HG02970 (cell line): ENCODE results near the gene ANP32B.
A peak's percentile ranks its signal among the peaks of the same experiment; 100 is the strongest.
"Not testable (repeated sequence)": the region's sequence is repeated elsewhere in the genome, so short reads cannot be mapped to it uniquely, and the experiment has no call there.

ENCODE experiments used
- ATAC-seq: cut with Tn5 transposase; IDR thresholded peaks from one replicate; pipeline ENCODE4 v1.9.1; 2021; ENCODE audit warnings: mild to moderate bottlenecking, moderate library complexity, moderate number of reproducible peaks; ENCODE audit not compliant: unreplicated experiment, low FRiP score

ANP32B gene

GRCh38 chr9:97962575-97962974 is 20.6 kb upstream of the ANP32B start:
- no peak for ATAC-seq

DNA sequence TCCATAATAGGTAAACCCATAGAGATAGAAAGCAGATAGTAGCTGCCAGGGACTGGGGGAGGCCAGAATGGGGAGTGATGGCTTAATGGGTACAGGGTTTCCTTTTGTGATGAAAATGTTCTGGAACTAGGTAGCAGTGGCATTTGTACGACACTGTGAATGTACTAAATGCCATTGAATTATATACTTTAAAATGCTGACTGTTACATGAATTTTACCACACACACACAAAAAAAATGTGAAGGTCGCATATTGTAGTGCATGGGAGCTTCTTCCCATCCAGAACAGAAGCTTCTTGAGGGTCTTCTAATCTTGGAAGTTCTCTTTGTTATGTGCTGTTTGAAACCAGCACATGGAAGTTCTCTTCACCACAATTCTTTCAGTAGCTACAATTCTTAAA is 19.9 kb upstream of the ANP32B start:
- ATAC-seq, result no peak

- no peak for ATAC-seq
These were observed 18.2 kb upstream of the ANP32B start for GRCh38 chr9:97964901-97965300.

DNA sequence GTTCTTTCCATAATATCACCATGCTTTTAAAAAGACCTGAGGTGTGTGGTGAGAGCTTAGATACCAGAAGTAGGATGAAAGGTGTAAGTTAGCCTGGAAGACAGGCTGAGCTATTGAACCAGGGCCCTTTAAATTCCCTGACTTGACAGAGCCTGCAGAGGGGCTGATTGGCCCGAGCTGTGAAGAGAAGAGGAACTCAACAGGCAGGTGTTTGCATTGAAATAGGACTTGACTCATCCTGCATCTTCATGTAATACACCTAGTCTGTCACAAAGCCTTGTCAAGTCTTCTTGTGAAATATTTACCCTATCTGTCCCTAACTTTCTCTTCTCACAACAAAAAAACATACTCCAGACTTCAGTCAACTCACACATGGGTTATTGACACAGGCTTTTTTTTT is 16.6 kb upstream of the ANP32B start:
- no peak for ATAC-seq

GRCh38 chr9:97969014-97969413 is 14.1 kb upstream of the ANP32B start:
- ATAC-seq, result no peak

DNA sequence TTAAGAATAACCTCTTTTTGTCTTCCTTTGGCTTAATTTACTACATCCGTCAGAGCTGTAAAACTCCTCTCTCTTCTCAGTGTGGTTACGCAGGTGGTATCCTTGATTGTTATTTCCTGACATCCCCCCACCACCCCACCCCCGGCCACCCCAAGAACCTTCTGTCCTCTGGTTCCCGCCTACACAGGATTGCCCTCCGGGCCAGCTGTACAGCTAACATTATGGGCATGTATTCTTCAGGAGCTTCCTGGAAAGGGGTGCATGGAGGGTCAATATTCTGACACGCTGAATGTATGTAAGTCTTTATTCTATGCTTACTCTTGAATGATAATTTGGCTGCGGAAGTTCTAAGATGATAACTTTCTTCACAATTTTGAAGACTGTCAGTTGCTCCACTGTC is 13.0 kb upstream of the ANP32B start:
- ATAC-seq, result no peak

DNA sequence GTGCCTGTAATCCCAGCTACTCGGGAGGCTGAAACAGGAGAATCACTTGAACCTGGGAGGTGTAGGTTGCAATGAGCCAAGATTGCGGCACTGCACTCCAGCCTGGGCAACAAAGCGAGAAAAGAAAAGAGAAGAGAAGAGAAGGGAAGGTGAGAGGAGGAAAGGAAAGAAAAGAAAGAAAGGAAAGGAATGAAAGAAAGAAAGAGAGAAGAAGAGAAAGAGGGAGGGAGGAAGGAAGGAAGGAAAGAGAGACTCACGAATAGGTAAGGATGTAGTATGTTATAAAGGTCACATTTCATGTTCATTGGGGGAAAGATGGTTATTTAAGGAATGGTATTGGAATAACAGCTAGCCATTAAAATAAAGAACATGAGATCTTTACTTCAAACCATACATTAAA is 10.4 kb upstream of the ANP32B start:
- no peak for ATAC-seq

GRCh38 chr9:97975376-97975775 is 7.8 kb upstream of the ANP32B start:
- ATAC-seq, result no peak

- ATAC-seq, result not testable (repeated sequence)
These were observed 6.5 kb upstream of the ANP32B start for GRCh38 chr9:97976633-97977032.

DNA sequence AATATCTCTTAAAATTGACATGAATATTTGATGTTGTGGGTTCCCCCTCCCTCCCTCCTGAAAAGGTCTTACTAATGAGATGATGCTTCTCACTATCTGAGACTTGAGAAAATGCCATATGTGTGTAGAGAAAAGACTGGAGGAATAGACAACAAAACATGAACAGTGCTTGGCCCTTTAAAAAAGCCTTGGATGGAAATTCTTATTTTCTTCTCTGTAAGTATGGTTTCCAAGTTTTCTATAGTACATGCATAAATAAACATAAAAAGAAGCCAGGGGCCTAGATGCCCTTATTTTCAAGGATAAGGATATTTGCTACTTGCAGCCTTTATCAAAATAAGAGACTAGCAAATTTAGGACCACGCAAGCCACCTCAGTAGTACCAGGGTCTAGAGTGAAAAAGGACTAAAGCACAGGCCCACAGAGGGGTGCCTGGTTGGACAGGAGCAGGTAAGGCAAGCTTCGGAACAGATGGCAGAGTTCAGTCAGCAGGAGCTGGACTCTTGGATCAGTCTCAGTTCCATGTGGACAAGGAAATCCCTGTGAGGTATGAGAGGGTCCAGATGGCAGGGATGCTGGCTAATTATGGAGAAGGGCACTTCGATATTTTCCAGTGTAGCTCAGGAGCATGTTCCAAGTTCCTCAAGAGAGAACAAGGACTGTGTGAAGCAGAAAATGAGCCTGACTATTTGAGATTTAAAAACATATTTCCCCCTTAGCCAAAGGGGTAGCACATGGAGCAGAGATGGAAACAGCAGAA is 4.6 kb upstream of the ANP32B start:
- ATAC-seq, result no peak

- no peak for ATAC-seq
These were observed 3.2 kb upstream of the ANP32B start for GRCh38 chr9:97979788-97980478.

- no peak for ATAC-seq
These were observed 2.7 kb upstream of the ANP32B start for GRCh38 chr9:97980479-97980803.

GRCh38 chr9:97980918-97981845 is 2.0 kb upstream of the ANP32B start:
- no peak for ATAC-seq

GRCh38 chr9:97981846-97982682 is 1.1 kb upstream of the ANP32B start:
- no peak for ATAC-seq

GRCh38 chr9:97983589-97984187 is 547 bp downstream of the ANP32B start:
- ATAC-seq, result peak; percentile 6

- peak; percentile 30 for ATAC-seq
These were observed 1.3 kb downstream of the ANP32B start for GRCh38 chr9:97984188-97985057.

GRCh38 chr9:97985058-97985861 is 2.1 kb downstream of the ANP32B start:
- no peak for ATAC-seq

DNA sequence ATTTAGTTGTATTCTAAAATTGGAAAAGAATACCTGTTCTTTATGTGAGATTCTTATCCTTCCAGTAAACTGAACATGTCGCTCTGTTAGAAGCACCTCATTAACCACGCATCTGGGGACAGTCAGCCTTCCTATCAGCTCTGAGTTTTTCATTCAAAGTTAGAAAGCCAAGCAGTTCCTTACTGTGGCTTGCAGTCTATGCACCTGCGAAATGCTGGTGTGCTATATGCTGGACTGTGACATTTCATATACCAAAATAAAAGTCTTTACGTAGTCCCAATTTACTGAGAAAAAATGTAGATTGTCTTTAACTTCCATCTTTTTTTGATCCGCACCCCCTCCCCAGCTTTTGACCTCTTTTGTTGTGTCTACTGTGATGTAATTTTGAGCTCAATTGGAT is 4.3 kb downstream of the ANP32B start:
- no peak for ATAC-seq
